Measurements from ENCODE around the gene ENO3. TPM values are rescaled to one million over a fixed set of nuclear protein-coding genes. Genes with fewer than 3 reads are reported as not detected.
A peak's percentile ranks its signal among the peaks of the same experiment; 100 is the strongest.

ENO3 gene
- total and polyA plus RNA-seq, 10 of the 15 experiments (the other 5 are each of a cell fraction or from before 2014, with no cell fraction given): 6.8 to 28.4 (median 17.0) TPM

- TF ChIP-seq IRF5 (IDR thresholded peaks at IDR 0.05; ENCODE audit: borderline replicate concordance) (no peak), TCF3 (IDR thresholded peaks at IDR 0.05; ENCODE audit: borderline replicate concordance, insufficient read depth, low read depth, low read length) (peak; percentile 59; the same call in 1 of the 2 replicates)
Measured at GRCh38 chr17:4945944-4946280, 5.0 kb upstream of the ENO3 start (continued).

- CTCF ChIA-PET: interaction anchor here (1.2 to 3.3 kb wide), 3 partner anchors 20 to 115 kb away, joined by 3 to 13 read pairs (median 12); partner anchors contain the start of gene SPAG7
- TF ChIP-seq NFYA (IDR thresholded peaks at IDR 0.05; ENCODE audit: borderline replicate concordance, low read depth, low read length): no peak
- no peak for TF ChIP-seq SMC3 (IDR thresholded peaks at IDR 0.05; ENCODE audit: borderline replicate concordance, low read length)
- no peak for TF ChIP-seq PAX8 (IDR thresholded peaks at IDR 0.05)
- no peak for TF ChIP-seq CEBPZ (IDR thresholded peaks at IDR 0.05; ENCODE audit: low read depth, low read length)
- no peak for TF ChIP-seq TCF7 (IDR thresholded peaks at IDR 0.05; ENCODE audit: borderline replicate concordance)
- TF ChIP-seq MYB (IDR thresholded peaks at IDR 0.05; ENCODE audit: borderline replicate concordance, low read depth, low read length): no peak
- no peak for TF ChIP-seq NRF1 (conservative IDR thresholded peaks at IDR 0.05; ENCODE audit: low read depth, low read length)
- TF ChIP-seq E4F1 (IDR thresholded peaks at IDR 0.05; ENCODE audit: borderline replicate concordance, partially characterized antibody): no peak
- no peak for TF ChIP-seq EZH2 (IDR thresholded peaks at IDR 0.05; ENCODE audit: borderline replicate concordance, control insufficient read depth, low read depth, low read length)
Measured at GRCh38 chr17:4946312-4946976, 4.5 kb upstream of the ENO3 start.

More at GRCh38 chr17:4946312-4946976, 4.5 kb upstream of the ENO3 start:
- H3K79me2 ChIP-seq (ENCODE audit: control insufficient read depth, insufficient read depth, low read length): peaks cover 82% of the 10 kb centered on the region
- intact Hi-C loops (cut with micrococcal nuclease; ENCODE audit: unreplicated experiment) (no loop called here), in situ Hi-C loops (cut with MboI) (no loop called here)
- peak overlapping the region; percentile 55 for H3K4me2 ChIP-seq (ENCODE audit: control insufficient read depth, insufficient read depth)
- TSS peak; percentile 81 for BruUV-seq (replicated peaks)
- peak overlapping the region; percentile 100 for H3K27ac ChIP-seq (ENCODE audit: control insufficient read depth, insufficient read depth)
- peak overlapping the region; percentile 96 for H3K4me3 ChIP-seq
- under 1% methylated on average over 16 of the region's 16 CpGs for WGBS (ENCODE audit: insufficient coverage, insufficient replicate concordance, low lambda C conversion rate, missing lambda C conversion rate)
- ATAC-seq (no peak), DNase-seq (ENCODE audit: low read depth, low spot score) (no peak), FAIRE-seq (no peak)
- ChIA-PET SMC1A (ENCODE audit: uncharacterized antibody, unreplicated experiment) (interaction anchor here (1.2 to 7.1 kb wide), 4 partner anchors 11 to 40 kb away, joined by 3 to 50 read pairs (median 5); partner anchors contain the start of gene SPAG7), RAD21 (ENCODE audit: unreplicated experiment) (interaction anchor here (9.8 kb wide), 1 partner anchor 19 kb away, joined by 73 read pairs; the partner anchor contains the start of gene SPAG7), POLR2A (interaction anchor here (0.6 to 17.5 kb wide), 3 partner anchors 19 to 51 kb away, joined by 3 to 272 read pairs (median 5); partner anchors contain the start of genes INCA1, KIF1C and SPAG7)
- H3K36me3 ChIP-seq (ENCODE audit: control insufficient read depth in 2 of 2, insufficient read depth in 2 of 2, low read length in 1 of 2): peaks cover 20 to 22% of the 10 kb centered on the region in 2 experiments
- H2AFZ ChIP-seq (ENCODE audit: control insufficient read depth, low read depth, low read length): no peak overlapping the region
- H3K4me1 ChIP-seq (ENCODE audit: control insufficient read depth, insufficient read depth, low read length): peaks cover 48% of the 10 kb centered on the region
- peaks cover 5% of the 10 kb centered on the region for H4K20me1 ChIP-seq (ENCODE audit: control insufficient read depth, insufficient read depth)
- H3K9me3 ChIP-seq (replicated peaks; ENCODE audit: control insufficient read depth, insufficient read depth, low read length): no peaks in the 10 kb centered on the region
- H3K27me3 ChIP-seq (replicated peaks in 1 of 2; ENCODE audit: control insufficient read depth in 2 of 2, insufficient read depth in 2 of 2, low read length in 1 of 2): no peaks in the 10 kb centered on the region
- peak overlapping the region; percentile 100 for H3K9ac ChIP-seq (ENCODE audit: control insufficient read depth, insufficient read depth, low read length)
